Measurements from ENCODE around the gene ECE1.

Gene ECE1

DNA sequence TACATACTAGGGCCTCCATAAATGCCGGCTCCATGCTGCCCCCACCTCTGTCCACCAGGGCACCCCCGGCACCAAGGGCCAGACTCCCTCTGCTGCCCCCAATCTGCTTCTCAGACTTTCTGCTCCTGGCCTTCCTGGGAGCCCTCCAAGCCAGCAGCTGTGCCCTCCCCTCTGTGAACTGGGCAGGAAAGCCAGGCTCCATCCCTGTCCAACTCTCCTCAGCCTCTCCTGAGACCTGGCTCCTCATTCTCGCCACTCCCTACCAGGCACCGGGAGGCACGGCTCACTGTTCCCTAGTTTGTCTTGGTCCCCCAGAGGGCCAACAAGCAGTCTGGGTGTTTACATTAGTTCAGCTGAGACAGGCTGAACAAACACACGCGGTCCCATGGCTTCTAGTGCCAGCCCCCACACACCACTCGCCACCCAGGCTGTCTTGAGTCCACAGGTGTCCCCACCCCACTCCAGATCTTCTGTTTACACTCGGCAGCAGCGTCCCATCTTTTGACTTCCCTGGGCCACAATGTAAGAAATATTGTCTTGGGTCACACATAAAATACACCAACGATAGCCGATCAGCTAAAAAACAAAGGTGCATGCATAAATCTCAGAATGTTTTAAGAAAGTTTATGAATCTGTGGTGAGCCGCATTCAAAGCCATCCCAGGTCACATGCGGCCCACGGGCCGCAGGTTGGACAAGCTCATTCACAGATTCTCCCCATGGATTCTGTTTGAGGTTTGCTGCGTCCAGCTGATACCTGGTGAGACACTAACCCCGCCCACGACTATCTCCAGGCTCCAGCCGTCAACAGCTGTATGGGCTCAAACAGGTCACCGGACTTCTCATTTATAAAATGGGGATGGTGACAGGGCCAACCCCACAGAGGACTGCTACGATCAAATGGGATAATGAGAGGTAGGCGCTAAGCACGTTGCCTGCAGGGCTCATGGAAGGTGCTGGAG is 29.5 kb upstream of the ECE1 start:
- H3K36me3 Mint-ChIP-seq (ENCODE audit: low read depth): peaks cover 5% of the 10 kb centered on the region
- H3K4me1 Mint-ChIP-seq (ENCODE audit: low read depth): peaks cover 35% of the 10 kb centered on the region
- H3K27me3 Mint-ChIP-seq (ENCODE audit: low read depth): no peaks in the 10 kb centered on the region
- H3K4me3 Mint-ChIP-seq: no peak overlapping the region
- H3K9me3 Mint-ChIP-seq: no peaks in the 10 kb centered on the region
- H3K27ac Mint-ChIP-seq: peak overlapping the region; percentile 1

DNA sequence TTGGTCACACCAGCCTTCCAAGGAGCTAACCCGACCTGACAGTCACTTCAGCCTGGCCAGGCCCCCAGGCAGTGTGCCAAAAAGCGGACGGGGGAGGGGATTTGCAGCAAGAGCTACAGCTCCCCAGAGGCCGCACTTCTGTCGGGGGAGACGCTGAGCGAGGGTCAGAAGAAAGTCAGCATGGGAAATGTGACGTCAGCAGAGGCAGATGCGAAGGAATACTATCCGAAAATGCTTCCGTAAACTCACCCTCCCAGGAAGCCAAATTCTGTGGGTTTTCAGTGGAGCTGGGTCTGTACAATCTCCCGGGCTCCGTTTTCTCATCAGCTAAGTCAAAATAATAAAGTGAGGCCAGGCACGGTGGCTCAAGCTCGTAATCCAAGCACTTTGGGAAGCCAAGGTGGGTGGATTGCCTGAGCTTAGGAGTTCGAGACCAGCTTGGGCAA is 28.5 kb upstream of the ECE1 start:
- Mint-ChIP-seq H3K4me1 (ENCODE audit: low read depth) (peaks cover 30% of the 10 kb centered on the region), H3K27me3 (ENCODE audit: low read depth) (no peaks in the 10 kb centered on the region), H3K9me3 (no peaks in the 10 kb centered on the region), H3K4me3 (no peak overlapping the region), H3K27ac (no peak overlapping the region), H3K36me3 (ENCODE audit: low read depth) (peaks cover 5% of the 10 kb centered on the region)

DNA sequence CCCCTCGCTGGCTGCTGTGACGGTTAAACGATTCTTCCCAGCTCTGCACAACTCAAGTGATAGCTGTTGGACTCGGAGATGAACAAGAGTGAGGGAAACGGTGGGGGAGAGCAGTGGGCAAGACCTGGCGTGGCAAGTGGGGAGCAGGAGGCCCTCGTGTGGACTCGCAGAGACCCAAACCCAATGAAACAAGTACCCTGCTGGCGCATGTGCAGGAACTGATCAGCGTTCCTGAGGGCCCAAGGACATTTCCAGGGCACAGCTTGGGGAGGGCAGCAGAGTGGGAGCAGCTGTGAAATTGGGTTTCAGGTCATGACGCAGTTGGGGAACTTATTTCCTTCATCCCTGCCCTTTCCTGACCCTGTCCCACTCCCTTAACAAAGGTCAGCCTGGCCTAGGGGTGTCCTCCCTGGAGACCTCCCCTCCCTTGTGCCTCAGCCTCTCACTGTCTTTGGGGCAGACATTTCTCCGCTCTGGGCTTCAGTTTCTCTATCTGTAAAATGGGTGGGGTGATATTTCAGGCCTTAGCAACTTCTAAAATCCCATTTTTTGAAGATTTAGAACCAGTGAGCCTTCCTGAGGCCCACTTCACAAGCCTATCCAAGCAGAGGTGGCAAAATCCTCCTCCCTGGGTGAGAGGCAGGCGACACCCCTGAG is 27.9 kb upstream of the ECE1 start:
- Mint-ChIP-seq H3K4me3 (no peak overlapping the region), H3K27me3 (ENCODE audit: low read depth) (no peaks in the 10 kb centered on the region), H3K4me1 (ENCODE audit: low read depth) (peaks cover 26% of the 10 kb centered on the region), H3K27ac (no peak overlapping the region), H3K9me3 (no peaks in the 10 kb centered on the region), H3K36me3 (ENCODE audit: low read depth) (peaks cover 5% of the 10 kb centered on the region)

DNA sequence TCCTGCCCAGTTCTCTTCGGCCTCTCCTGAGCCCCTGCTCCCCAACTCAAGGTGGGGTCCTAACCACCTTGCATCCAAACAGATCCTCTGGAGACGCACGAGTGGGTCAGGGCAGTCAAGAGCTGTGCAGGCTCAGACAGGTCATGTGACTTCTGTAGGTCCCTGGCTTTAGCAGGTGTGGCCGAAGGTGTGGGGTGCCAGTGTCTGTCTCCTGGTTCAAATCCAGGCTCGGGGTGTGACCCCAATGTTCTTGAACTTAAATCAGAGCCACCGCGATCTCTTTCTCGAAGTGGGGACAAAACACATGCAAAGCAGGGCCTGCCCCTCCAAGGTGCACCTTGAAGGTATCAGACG is 27.4 kb upstream of the ECE1 start:
- Mint-ChIP-seq H3K9me3 (no peaks in the 10 kb centered on the region), H3K4me1 (ENCODE audit: low read depth) (peaks cover 22% of the 10 kb centered on the region), H3K27ac (no peak overlapping the region), H3K4me3 (no peak overlapping the region), H3K36me3 (ENCODE audit: low read depth) (peaks cover 5% of the 10 kb centered on the region), H3K27me3 (ENCODE audit: low read depth) (no peaks in the 10 kb centered on the region)

DNA sequence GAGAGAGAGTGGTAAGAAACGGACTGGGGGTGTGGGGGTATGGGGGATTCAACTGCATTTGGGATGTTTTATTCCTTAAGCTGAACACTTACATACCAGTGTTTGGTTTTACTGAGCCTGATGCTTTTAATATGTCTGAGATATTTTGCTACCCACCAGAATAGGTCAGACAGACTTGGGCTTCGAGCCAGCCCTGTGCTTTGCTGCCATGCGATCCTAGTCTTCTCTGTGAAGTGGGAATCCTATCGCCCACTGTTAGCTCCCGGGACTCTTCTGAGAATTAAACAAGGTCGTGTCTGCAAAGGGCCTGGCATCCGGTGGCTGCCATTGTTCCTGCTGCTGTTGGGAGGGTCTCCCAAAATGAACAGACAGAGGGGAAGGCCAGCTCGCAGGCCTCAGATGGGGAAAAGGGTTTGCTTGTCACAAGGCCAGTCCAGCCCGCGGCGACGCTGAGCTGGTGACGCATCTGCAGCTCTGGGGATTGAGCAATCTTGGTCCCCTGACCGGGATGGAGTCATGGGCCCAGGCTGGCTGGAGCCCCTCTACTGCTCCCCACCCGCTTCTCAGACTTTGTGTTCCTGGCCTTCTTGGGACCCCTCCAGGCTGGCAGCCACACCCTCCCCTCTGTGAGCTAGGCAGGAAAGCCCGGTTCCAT is 26.9 kb upstream of the ECE1 start:
- no peak overlapping the region for H3K27ac Mint-ChIP-seq
- no peaks in the 10 kb centered on the region for H3K27me3 Mint-ChIP-seq (ENCODE audit: low read depth)
- peaks cover 5% of the 10 kb centered on the region for H3K36me3 Mint-ChIP-seq (ENCODE audit: low read depth)

DNA sequence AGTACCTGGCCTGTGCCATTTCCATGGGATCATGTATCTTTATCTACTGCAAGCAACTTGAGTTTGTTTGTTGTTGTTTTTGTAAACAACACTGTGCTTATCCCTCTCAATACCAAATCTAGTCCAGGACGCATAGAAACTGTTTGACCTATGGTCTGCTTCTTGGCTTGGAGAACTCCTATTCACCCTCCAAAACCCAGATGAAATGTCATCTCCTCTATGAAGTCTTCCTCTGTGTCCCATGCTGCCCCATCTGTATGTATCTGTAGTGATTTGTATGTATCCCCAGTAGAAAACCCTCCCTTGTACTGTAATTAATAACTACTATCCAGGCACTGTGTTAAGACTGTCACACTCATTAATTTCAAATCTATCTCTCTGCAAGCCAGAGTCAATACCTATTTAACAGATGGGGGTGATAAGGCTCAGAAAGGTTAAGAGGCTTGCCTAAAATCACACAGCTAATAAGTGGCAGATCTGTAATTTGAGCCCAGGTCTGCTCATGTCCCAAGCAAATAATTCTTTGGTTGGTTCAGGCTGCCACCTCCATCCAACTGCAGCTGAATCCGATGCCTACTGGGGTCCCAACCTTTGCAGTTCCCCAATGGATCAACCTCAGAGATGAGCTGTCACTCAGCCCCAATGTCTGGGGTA is 24.6 kb upstream of the ECE1 start:
- Mint-ChIP-seq H3K36me3 (ENCODE audit: low read depth) (peaks cover 9% of the 10 kb centered on the region), H3K9me3 (no peaks in the 10 kb centered on the region), H3K27ac (no peak overlapping the region), H3K27me3 (ENCODE audit: low read depth) (no peaks in the 10 kb centered on the region), H3K4me3 (no peak overlapping the region), H3K4me1 (ENCODE audit: low read depth) (peaks cover 28% of the 10 kb centered on the region)

More for the DNA sequence above, 26.9 kb upstream of the ECE1 start:
- H3K4me1 Mint-ChIP-seq (ENCODE audit: low read depth): peaks cover 19% of the 10 kb centered on the region
- no peak overlapping the region for H3K4me3 Mint-ChIP-seq
- no peaks in the 10 kb centered on the region for H3K9me3 Mint-ChIP-seq

- Mint-ChIP-seq H3K27ac (no peak overlapping the region), H3K27me3 (ENCODE audit: low read depth) (no peaks in the 10 kb centered on the region), H3K4me3 (no peak overlapping the region), H3K36me3 (ENCODE audit: low read depth) (peaks cover 4% of the 10 kb centered on the region), H3K9me3 (no peaks in the 10 kb centered on the region), H3K4me1 (ENCODE audit: low read depth) (peaks cover 27% of the 10 kb centered on the region)
These were observed 23.8 kb upstream of the ECE1 start for GRCh38 chr1:21313886-21314721.

GRCh38 chr1:21313203-21313885 is 23.1 kb upstream of the ECE1 start:
- Mint-ChIP-seq H3K27ac (no peak overlapping the region), H3K36me3 (ENCODE audit: low read depth) (peaks cover 4% of the 10 kb centered on the region), H3K4me3 (no peak overlapping the region), H3K27me3 (ENCODE audit: low read depth) (no peaks in the 10 kb centered on the region), H3K9me3 (no peaks in the 10 kb centered on the region), H3K4me1 (ENCODE audit: low read depth) (peaks cover 28% of the 10 kb centered on the region)

- H3K9me3 Mint-ChIP-seq: no peaks in the 10 kb centered on the region
- H3K4me1 Mint-ChIP-seq (ENCODE audit: low read depth): peaks cover 33% of the 10 kb centered on the region
- H3K27me3 Mint-ChIP-seq (ENCODE audit: low read depth): no peaks in the 10 kb centered on the region
- H3K36me3 Mint-ChIP-seq (ENCODE audit: low read depth): peaks cover 4% of the 10 kb centered on the region
- H3K4me3 Mint-ChIP-seq: no peak overlapping the region
- H3K27ac Mint-ChIP-seq: no peak overlapping the region
These were observed 22.2 kb upstream of the ECE1 start for GRCh38 chr1:21312407-21312992.

DNA sequence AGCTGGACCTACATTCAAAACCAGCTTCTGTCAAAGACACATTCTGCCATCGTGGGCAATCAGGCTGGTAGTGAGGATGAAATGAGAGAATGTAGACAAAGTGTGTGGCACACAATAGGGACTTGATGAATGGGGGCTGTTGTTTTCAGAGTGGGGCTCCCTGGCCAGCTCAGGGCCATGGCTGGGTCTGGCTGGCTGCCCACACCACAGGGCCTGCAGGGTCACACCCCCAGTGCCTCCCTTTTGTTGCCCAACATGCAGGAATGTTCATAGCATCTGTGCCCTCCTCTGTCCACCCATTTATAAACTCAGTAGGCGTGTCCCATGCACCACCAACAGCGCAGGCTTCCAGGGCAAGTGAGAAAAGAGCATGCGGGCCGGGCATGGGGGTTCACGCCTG is 20.8 kb upstream of the ECE1 start:
- peaks cover 35% of the 10 kb centered on the region for H3K4me1 Mint-ChIP-seq (ENCODE audit: low read depth)
- H3K4me3 Mint-ChIP-seq: no peak overlapping the region
- peak overlapping the region; percentile 22 for H3K27ac Mint-ChIP-seq
- H3K27me3 Mint-ChIP-seq (ENCODE audit: low read depth): no peaks in the 10 kb centered on the region
- H3K36me3 Mint-ChIP-seq (ENCODE audit: low read depth): peaks cover 4% of the 10 kb centered on the region
- no peaks in the 10 kb centered on the region for H3K9me3 Mint-ChIP-seq

DNA sequence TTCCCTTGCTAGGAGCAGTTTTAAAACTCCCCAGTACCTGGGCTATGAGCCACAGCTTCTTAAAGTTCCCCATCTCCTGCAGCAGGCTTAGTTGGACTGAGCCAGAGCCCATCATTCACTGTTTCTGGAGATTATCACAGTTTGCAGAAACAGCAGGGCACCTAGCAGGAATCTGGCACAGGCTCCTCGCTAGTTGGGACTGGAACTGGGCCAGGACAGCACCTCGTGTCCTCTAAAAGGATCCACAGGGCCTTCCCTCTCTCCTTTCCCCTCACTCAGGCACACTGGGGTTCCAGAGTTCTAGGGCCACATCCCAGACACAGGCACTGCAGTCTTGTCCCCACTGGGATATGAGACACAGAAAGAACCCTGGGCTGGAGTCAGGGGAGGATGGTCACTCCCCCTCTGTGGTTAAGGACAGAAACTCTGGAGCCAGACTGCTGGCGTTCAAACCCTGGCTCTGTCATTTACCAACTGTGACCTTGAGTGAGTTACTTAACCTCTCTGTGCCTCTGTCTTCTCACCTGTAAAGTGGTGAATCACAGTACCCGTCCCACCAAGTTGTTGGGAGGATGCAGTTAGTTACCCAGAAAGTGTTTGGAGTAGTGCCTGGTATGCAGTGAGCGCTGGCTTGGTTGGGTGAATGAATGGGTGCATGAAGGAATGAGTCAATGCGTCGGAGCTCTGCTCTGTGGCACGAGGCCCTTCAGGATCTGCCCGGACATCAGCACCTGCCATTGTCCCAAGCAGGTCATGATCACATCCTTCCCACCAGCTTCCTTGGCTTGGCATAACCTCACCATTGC is 18.8 kb upstream of the ECE1 start:
- Mint-ChIP-seq H3K36me3 (ENCODE audit: low read depth) (peaks cover 6% of the 10 kb centered on the region), H3K4me3 (no peak overlapping the region), H3K4me1 (ENCODE audit: low read depth) (peaks cover 39% of the 10 kb centered on the region), H3K27me3 (ENCODE audit: low read depth) (no peaks in the 10 kb centered on the region), H3K9me3 (no peaks in the 10 kb centered on the region), H3K27ac (no peak overlapping the region)

DNA sequence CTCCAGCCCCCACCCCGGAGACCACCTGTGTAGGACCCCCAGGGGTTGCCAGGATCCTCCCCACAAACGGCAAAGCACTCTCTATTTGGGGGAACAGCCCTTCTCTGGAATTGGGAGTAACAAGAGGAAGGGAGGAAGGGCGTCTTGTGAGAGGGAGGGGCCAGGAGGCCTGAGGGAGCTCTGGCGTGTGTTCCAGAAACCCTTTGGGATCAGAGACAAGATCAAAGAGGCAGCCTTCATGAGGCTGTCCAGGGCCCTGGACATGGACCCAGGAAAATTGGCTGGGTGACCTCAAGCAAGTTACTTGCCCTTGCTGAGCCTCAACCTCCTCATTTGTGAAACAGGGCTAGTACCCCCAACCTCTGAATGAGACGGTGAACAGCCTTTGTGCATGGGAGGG is 18.1 kb upstream of the ECE1 start:
- no peak overlapping the region for H3K4me3 Mint-ChIP-seq
- H3K9me3 Mint-ChIP-seq: no peaks in the 10 kb centered on the region
- H3K27ac Mint-ChIP-seq: no peak overlapping the region
- H3K27me3 Mint-ChIP-seq (ENCODE audit: low read depth): no peaks in the 10 kb centered on the region
- peaks cover 6% of the 10 kb centered on the region for H3K36me3 Mint-ChIP-seq (ENCODE audit: low read depth)
- H3K4me1 Mint-ChIP-seq (ENCODE audit: low read depth): peaks cover 39% of the 10 kb centered on the region

Measured in T-helper 1 cell treated with Interleukin-12 subunit alpha and Interleukin-12 subunit beta and Interleukin-4 antibody, amounts not matched to agents 30 μg/mL and 1 μg/mL, for 36 hours (primary cell).